ENCODE results near the gene WIPI1.
"Not testable (repeated sequence)": the region's sequence is repeated elsewhere in the genome, so short reads cannot be mapped to it uniquely, and the experiment has no call there.

Gene WIPI1

DNA sequence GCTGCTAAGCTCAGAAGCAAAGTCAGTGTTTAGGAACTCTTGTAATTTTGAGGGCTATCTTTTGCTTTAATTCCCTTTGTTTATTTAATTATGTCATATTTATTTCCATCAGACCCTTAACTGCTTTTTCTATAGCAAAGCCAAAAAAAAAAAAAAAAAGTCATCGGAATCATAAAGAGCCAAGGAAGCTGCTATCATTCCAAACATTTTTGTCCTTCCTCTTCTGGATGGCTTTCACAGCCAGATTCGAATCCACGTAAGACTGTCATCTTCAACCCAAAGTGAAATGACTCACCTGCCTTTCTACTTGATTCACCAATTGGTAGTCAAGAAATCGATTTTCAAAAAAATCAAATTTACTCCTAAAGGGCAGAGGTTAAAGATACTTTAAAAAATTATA lies 38.4 kb downstream of the WIPI1 start:
- TF ChIP-seq, protein P1, sequence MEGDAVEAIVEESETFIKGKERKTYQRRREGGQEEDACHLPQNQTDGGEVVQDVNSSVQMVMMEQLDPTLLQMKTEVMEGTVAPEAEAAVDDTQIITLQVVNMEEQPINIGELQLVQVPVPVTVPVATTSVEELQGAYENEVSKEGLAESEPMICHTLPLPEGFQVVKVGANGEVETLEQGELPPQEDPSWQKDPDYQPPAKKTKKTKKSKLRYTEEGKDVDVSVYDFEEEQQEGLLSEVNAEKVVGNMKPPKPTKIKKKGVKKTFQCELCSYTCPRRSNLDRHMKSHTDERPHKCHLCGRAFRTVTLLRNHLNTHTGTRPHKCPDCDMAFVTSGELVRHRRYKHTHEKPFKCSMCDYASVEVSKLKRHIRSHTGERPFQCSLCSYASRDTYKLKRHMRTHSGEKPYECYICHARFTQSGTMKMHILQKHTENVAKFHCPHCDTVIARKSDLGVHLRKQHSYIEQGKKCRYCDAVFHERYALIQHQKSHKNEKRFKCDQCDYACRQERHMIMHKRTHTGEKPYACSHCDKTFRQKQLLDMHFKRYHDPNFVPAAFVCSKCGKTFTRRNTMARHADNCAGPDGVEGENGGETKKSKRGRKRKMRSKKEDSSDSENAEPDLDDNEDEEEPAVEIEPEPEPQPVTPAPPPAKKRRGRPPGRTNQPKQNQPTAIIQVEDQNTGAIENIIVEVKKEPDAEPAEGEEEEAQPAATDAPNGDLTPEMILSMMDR (IDR thresholded peaks at IDR 0.05; ENCODE audit: insufficient read depth, low read length, poor library complexity, severe bottlenecking), result no peak
- no peak for DNase-seq (ENCODE audit: extremely low read depth, insufficient read length)
- Histone ChIP-seq H3K36me3 (ENCODE audit: control insufficient read depth, insufficient read depth, low read length) (peaks cover 1% of the 10 kb centered on the region; the same call in 1 of the 2 replicates), H3K4me3 (replicated peaks; ENCODE audit: low read depth, low read length) (no peak overlapping the region), H3K27me3 (replicated peaks; ENCODE audit: control insufficient read depth, insufficient read depth, low read length) (no peaks in the 10 kb centered on the region)

DNA sequence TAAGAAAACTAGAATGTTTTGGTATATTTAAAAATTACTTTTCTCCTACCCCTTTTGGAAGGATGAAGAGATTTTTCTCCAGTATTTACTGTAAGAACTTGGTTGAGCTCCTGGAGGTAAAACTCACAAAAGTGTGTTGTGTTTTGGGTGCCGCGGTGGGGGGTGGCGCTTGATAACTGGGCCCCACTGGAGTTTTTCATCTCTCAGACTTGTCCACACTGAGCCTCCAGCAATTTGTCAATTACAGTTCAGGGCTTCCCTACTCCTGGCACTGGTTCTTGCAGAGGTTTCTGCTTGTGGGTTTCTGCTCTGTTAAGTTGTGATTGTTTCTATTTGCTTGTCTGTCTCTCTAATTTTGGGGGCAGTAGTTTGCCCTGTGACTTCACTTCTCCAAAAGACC lies 40.0 kb downstream of the WIPI1 start:
- Histone ChIP-seq H3K36me3 (ENCODE audit: control insufficient read depth, insufficient read depth, low read length) (no peaks in the 10 kb centered on the region; the same call in 1 of the 2 replicates), H3K27me3 (replicated peaks; ENCODE audit: control insufficient read depth, insufficient read depth, low read length) (no peaks in the 10 kb centered on the region), H3K4me3 (replicated peaks; ENCODE audit: low read depth, low read length) (no peak overlapping the region)
- TF ChIP-seq, protein P1 (IDR thresholded peaks at IDR 0.05; ENCODE audit: insufficient read depth, low read length, poor library complexity, severe bottlenecking), result no peak
- DNase-seq (ENCODE audit: extremely low read depth, insufficient read length), result no peak

DNA sequence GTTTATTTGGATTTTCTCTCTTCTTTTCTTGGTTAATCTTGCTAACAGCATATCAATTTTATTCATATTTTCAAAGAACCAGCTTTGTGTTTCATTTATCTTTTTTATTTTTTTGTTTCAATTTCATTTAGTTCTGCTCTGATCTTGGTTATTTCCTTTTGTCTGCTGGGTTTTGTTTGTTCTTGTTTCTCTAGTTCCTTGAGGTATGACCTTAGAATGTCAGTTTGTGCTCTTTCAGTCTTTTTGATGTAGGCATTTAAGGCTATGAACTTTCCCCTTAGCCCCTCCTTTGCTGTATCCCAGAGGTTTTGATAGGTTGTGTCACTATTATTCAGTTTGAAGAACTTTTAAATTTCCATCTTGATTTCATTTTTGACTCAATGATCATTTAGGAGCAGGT lies 42.4 kb downstream of the WIPI1 start:
- H3K36me3 ChIP-seq (ENCODE audit: control insufficient read depth, insufficient read depth, low read length); H3K4me3 ChIP-seq (replicated peaks; ENCODE audit: low read depth, low read length); H3K27me3 ChIP-seq (replicated peaks; ENCODE audit: control insufficient read depth, insufficient read depth, low read length); DNase-seq (ENCODE audit: extremely low read depth, insufficient read length): not testable (repeated sequence)

DNA sequence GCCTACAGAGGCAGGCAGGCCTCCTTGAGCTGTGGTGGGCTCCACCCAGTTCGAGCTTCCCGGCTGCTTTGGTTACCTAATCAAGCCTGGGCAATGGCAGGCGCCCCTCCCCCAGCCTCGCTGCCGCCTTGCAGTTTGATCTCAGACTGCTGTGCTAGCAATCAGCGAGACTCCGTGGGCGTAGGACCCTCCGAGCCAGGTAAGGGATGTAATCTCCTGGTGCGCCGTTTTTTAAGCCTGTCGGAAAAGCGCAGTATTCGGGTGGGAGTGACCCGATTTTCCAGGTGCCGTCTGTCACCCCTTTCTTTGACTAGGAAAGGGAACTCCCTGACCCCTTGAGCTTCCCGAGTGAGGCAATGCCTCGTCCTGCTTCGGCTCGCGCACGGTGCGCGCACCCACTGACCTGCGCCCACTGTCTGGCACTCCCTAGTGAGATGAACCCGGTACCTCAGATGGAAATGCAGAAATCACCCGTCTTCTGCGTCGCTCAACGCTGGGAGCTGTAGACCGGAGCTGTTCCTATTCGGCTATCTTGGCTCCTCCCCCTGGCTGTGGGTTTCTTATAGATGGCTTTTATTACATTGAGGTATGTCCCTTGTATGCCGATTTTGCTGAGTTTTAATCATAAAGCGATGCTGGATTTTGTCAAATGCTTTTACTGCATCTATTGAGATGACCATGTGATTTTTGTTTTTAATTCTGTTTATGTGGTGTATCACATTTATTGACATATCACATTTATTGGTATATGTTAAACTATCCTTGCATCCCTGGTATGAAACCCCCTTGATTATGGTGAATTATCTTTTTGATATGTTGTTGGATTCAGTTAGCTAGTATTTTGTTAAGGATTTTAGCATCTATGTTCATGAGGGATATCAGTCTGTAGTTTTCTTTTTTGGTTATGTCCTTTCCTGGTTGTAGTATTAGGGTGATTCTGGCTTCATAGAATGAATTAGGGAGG lies 43.4 kb downstream of the WIPI1 start:
- not testable (repeated sequence) for DNase-seq (ENCODE audit: extremely low read depth, insufficient read length); H3K36me3 ChIP-seq (ENCODE audit: control insufficient read depth, insufficient read depth, low read length); H3K27me3 ChIP-seq (replicated peaks; ENCODE audit: control insufficient read depth, insufficient read depth, low read length)
- peak overlapping the region; percentile 52 for H3K4me3 ChIP-seq (replicated peaks; ENCODE audit: low read depth, low read length)

DNA sequence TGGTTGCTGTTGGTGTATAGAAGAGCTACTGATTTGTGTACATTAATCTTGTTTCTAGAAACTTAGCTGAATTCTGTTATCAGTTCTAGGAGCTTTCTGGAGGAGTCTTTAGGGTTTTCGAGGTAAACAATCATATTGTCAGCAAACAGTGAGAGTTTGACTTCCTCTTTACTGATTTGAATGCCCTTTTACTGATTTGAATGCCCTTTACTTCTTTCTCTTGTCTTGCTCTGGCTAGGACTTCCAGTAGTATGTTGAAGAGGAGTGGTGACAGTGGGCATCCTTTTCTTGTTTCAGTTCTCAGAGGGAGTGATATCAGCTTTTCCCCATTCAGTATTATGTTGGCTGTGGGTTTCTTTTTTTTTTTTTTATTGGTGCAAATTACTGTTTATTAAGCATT lies 49.6 kb downstream of the WIPI1 start:
- not testable (repeated sequence) for H3K27me3 ChIP-seq (replicated peaks; ENCODE audit: control insufficient read depth, insufficient read depth, low read length); H3K4me3 ChIP-seq (replicated peaks; ENCODE audit: low read depth, low read length); H3K36me3 ChIP-seq (ENCODE audit: control insufficient read depth, insufficient read depth, low read length); DNase-seq (ENCODE audit: extremely low read depth, insufficient read length)

DNA sequence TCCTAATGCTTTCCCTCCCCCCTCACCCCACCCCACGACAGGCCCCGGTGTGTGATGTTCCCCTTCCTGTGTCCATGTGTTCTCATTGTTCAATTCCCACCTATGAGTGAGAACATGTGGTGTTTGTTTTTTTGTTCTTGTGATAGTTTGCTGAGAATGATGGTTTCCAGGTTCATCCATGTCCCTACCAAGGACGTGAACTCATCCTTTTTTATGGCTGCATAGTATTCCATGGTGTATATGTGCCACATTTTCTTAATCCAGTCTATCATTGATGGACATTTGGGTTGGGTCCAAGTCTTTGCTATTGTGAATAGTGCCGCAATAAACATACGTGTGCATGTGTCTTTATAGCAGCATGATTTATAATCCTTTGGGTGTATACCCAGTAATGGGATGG lies 53.5 kb downstream of the WIPI1 start:
- not testable (repeated sequence) for H3K27me3 ChIP-seq (replicated peaks; ENCODE audit: control insufficient read depth, insufficient read depth, low read length); H3K4me3 ChIP-seq (replicated peaks; ENCODE audit: low read depth, low read length); DNase-seq (ENCODE audit: extremely low read depth, insufficient read length); H3K36me3 ChIP-seq (ENCODE audit: control insufficient read depth, insufficient read depth, low read length)

DNA sequence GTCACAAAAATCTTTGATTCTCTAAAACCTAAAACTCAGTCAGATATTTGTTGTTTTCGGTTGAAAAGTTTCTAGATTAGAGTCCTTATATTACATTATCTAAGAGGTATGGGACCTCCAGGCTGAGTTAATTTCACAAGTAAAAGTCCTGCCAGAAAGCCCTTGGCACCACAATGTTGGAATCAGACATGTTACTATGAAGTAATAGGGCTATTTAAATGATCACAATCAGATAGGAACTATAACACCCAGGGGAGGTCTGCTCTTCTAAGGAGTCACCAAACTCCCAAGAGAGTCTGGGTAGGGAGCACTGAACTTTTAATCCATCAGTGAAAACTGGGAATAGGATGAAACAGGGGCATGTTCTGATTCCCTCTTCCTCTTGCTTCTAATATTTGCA lies 54.2 kb downstream of the WIPI1 start:
- DNase-seq (ENCODE audit: extremely low read depth, insufficient read length), result no peak
- TF ChIP-seq, protein P1 (IDR thresholded peaks at IDR 0.05; ENCODE audit: insufficient read depth, low read length, poor library complexity, severe bottlenecking), result no peak
- no peaks in the 10 kb centered on the region for H3K36me3 ChIP-seq (ENCODE audit: control insufficient read depth, insufficient read depth, low read length)
- H3K4me3 ChIP-seq (replicated peaks; ENCODE audit: low read depth, low read length), result no peak overlapping the region
- no peaks in the 10 kb centered on the region for H3K27me3 ChIP-seq (replicated peaks; ENCODE audit: control insufficient read depth, insufficient read depth, low read length)

Measured in GM06990 (cell line).